Activated effector memory CD4-positive, alpha-beta T cell treated with anti-CD3 and anti-CD28 coated beads, Interleukin-2, amount 50 U/mL, for 16 hours (primary cell): ENCODE results near the gene HYDIN.
A peak's percentile ranks its signal among the peaks of the same experiment; 100 is the strongest.

Experiments
- DNase-seq: peaks from one replicate; pipeline ENCODE4 v3.0.0-alpha.2; 2020

HYDIN gene

GRCh38 chr16:70784692-70785555 is 445.6 kb downstream of the HYDIN start:
- no peak for DNase-seq

GRCh38 chr16:70782237-70782636 is 448.3 kb downstream of the HYDIN start:
- DNase-seq = no peak

GRCh38 chr16:70781800-70782199 is 448.7 kb downstream of the HYDIN start:
- no peak for DNase-seq

- DNase-seq = no peak
Observed at GRCh38 chr16:70780546-70780945, 450.0 kb downstream of the HYDIN start.

- DNase-seq = no peak
Observed at GRCh38 chr16:70779361-70779760, 451.2 kb downstream of the HYDIN start.

GRCh38 chr16:70778901-70779309 is 451.6 kb downstream of the HYDIN start:
- no peak for DNase-seq

GRCh38 chr16:70777973-70778406 is 452.5 kb downstream of the HYDIN start:
- no peak for DNase-seq

- no peak for DNase-seq
Observed at GRCh38 chr16:70777496-70777895, 453.0 kb downstream of the HYDIN start.

- no peak for DNase-seq
Observed at GRCh38 chr16:70775399-70775798, 455.1 kb downstream of the HYDIN start.

GRCh38 chr16:70774261-70774660 is 456.3 kb downstream of the HYDIN start:
- no peak for DNase-seq

- DNase-seq = no peak
Observed at GRCh38 chr16:70772493-70772892, 458.0 kb downstream of the HYDIN start.

- peak; percentile 80 for DNase-seq
Observed at GRCh38 chr16:70770626-70771552, 459.6 kb downstream of the HYDIN start.

- DNase-seq = no peak
Observed at GRCh38 chr16:70770291-70770625, 460.3 kb downstream of the HYDIN start.

- no peak for DNase-seq
Observed at GRCh38 chr16:70769761-70770160, 460.8 kb downstream of the HYDIN start.

GRCh38 chr16:70769131-70769530 is 461.4 kb downstream of the HYDIN start:
- no peak for DNase-seq

GRCh38 chr16:70768203-70768580 is 462.3 kb downstream of the HYDIN start:
- no peak for DNase-seq

- no peak for DNase-seq
Observed at GRCh38 chr16:70767377-70768202, 462.9 kb downstream of the HYDIN start.

- no peak for DNase-seq
Observed at GRCh38 chr16:70766658-70767057, 463.9 kb downstream of the HYDIN start.

- no peak for DNase-seq
Observed at GRCh38 chr16:70766176-70766575, 464.3 kb downstream of the HYDIN start.

- DNase-seq = no peak
Observed at GRCh38 chr16:70765491-70765890, 465.0 kb downstream of the HYDIN start.

GRCh38 chr16:70764632-70765031 is 465.9 kb downstream of the HYDIN start:
- DNase-seq = no peak

GRCh38 chr16:70760221-70760620 is 470.3 kb downstream of the HYDIN start:
- no peak for DNase-seq

GRCh38 chr16:70759666-70760065 is 470.9 kb downstream of the HYDIN start:
- DNase-seq = no peak
